NCI-H146 (cell line): ENCODE results near the gene COL24A1.
"Not testable (repeated sequence)": the region's sequence is repeated elsewhere in the genome, so short reads cannot be mapped to it uniquely, and the experiment has no call there.

ENCODE experiments used
- DNase-seq: peaks from one replicate; lab custom pipeline; 2025; lab: John Stamatoyannopoulos, UW

COL24A1 gene

GRCh38 chr1:86152887-86153286 is 3.7 kb downstream of the COL24A1 start:
- no peak for DNase-seq

- no peak for DNase-seq
Observed at GRCh38 chr1:86151427-86151826, 5.1 kb downstream of the COL24A1 start.

- DNase-seq = no peak
Observed at GRCh38 chr1:86150553-86151055, 6.0 kb downstream of the COL24A1 start.

- no peak for DNase-seq
Observed at GRCh38 chr1:86149591-86149990, 7.0 kb downstream of the COL24A1 start.

GRCh38 chr1:86147755-86148154 is 8.8 kb downstream of the COL24A1 start:
- DNase-seq = no peak

GRCh38 chr1:86146566-86146965 is 10.0 kb downstream of the COL24A1 start:
- no peak for DNase-seq

GRCh38 chr1:86140281-86140880 is 16.2 kb downstream of the COL24A1 start:
- no peak for DNase-seq

GRCh38 chr1:86138746-86139145 is 17.8 kb downstream of the COL24A1 start:
- no peak for DNase-seq

GRCh38 chr1:86137436-86137835 is 19.1 kb downstream of the COL24A1 start:
- no peak for DNase-seq

GRCh38 chr1:86119214-86119764 is 37.3 kb downstream of the COL24A1 start:
- no peak for DNase-seq

GRCh38 chr1:86114816-86115400 is 41.7 kb downstream of the COL24A1 start:
- no peak for DNase-seq

- no peak for DNase-seq
Observed at GRCh38 chr1:86114236-86114635, 42.3 kb downstream of the COL24A1 start.

- DNase-seq = not testable (repeated sequence)
Observed at GRCh38 chr1:86111590-86111989, 45.0 kb downstream of the COL24A1 start.

GRCh38 chr1:86110451-86111129 is 46.0 kb downstream of the COL24A1 start:
- no peak for DNase-seq

GRCh38 chr1:86105533-86105866 is 51.1 kb downstream of the COL24A1 start:
- no peak for DNase-seq

GRCh38 chr1:86104606-86105532 is 51.7 kb downstream of the COL24A1 start:
- DNase-seq = no peak

GRCh38 chr1:86101616-86102015 is 55.0 kb downstream of the COL24A1 start:
- no peak for DNase-seq

- DNase-seq = no peak
Observed at GRCh38 chr1:86100401-86100800, 56.2 kb downstream of the COL24A1 start.

GRCh38 chr1:86089765-86090164 is 66.8 kb downstream of the COL24A1 start:
- no peak for DNase-seq

- DNase-seq = no peak
Observed at GRCh38 chr1:86085741-86086409, 70.7 kb downstream of the COL24A1 start.

- DNase-seq = no peak
Observed at GRCh38 chr1:86084998-86085397, 71.6 kb downstream of the COL24A1 start.

- DNase-seq = no peak
Observed at GRCh38 chr1:86082183-86082582, 74.4 kb downstream of the COL24A1 start.
